Measurements from ENCODE around the gene SUN3.

DNA sequence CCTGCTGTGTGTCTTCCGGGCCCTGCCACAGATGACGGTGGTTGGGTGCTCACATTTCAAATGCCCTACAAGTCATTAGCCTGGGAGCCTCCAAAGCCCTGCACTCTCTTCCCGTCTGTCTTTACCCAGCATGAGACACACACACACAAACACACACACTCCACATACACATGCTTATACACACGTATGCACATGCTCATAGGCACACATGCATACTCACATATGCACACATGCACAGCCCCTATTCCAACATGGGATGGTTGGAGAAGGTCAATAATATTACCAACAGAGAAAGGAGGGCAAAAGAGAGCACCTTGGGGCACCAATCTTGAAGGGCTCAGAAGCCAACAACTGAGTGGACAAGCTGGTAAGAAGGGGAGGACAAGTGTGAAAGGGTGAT lies 19.0 kb downstream of the SUN3 start:
- TF ChIP-seq EP300 (IDR thresholded peaks at IDR 0.05) (no peak), POLR2A (IDR thresholded peaks at IDR 0.05) (no peak)
